GM12878 (cell line): ENCODE data around the gene SPSB2. TPM values are rescaled to one million over a fixed set of nuclear protein-coding genes. Genes with fewer than 3 reads are reported as not detected.

Experiments
- ATAC-seq: fragments of 200-7000 bp; cut with Tn5 transposase; 3 replicates; pipeline ENCODE4 v1.9.1; 2020; ENCODE audit warnings: mild to moderate bottlenecking, moderate library complexity
- BruUV-seq: library from RNA; stranded (reverse); fragments of 400-500 nt; replicated peaks from 2 replicates; lab custom pipeline; 2021; lab: Mats Ljungman, UMichigan
- CTCF ChIA-PET: fragments of 300-600 bp; sonication (Branson Sonifier 250); formaldehyde crosslinking; extraction: SDS; loops from one replicate; lab custom pipeline; 2021; ENCODE audit warnings: inconsistent platforms; lab: Yijun Ruan, JAX
- POLR2A ChIA-PET: fragments of 350-600 bp; formaldehyde crosslinking; extraction: SDS; loops from one replicate; lab custom pipeline; 2021; ENCODE audit warnings: inconsistent platforms; lab: Charles Lee
- RAD21 ChIA-PET: fragments of 300-600 bp; sonication (Branson Sonifier 250); formaldehyde crosslinking; loops from one replicate; lab custom pipeline; 2023; ENCODE audit warnings: antibody characterized with exemption; ENCODE audit not compliant: unreplicated experiment; lab: Charles Lee
- SMC1A ChIA-PET: fragments of 300-600 bp; sonication (Branson Sonifier 250); formaldehyde crosslinking; loops from one replicate; lab custom pipeline; 2023; ENCODE audit not compliant: unreplicated experiment, uncharacterized antibody; lab: Charles Lee
- DNase-seq: peaks from one replicate; pipeline ENCODE4 v3.0.0-alpha.2; 2011; ENCODE audit warnings: low read depth, low spot score
- FAIRE-seq: peaks from 3 replicates; lab custom pipeline; 2011; peaks lifted over from hg19 to GRCh38; lab: Jason Lieb, UNC
- H2AFZ ChIP-seq: 2 replicates; pipeline ENCODE4 v1.6.0; 2011; ENCODE audit warnings: low read depth, low read length, control low read depth; ENCODE audit not compliant: control insufficient read depth
- H3K27ac ChIP-seq: 2 replicates; pipeline ENCODE4 v1.5.1; 2011; ENCODE audit warnings: control low read depth; ENCODE audit not compliant: control insufficient read depth, insufficient read depth
- H3K27me3 ChIP-seq, 2 experiments: replicated peaks in 1 of 2; 2 replicates each; pipeline versions ENCODE4 v1.6.0 to v1.6.1; 2011; ENCODE audit warnings: low read length in 1 of 2; ENCODE audit not compliant: control insufficient read depth in 2 of 2, insufficient read depth in 2 of 2
- H3K36me3 ChIP-seq, 2 experiments: 2 replicates each; pipeline ENCODE4 v1.5.1; 2011; ENCODE audit warnings: low read length in 1 of 2; ENCODE audit not compliant: control insufficient read depth in 2 of 2, insufficient read depth in 2 of 2
- H3K4me1 ChIP-seq: 2 replicates; pipeline ENCODE4 v1.6.1; 2011; ENCODE audit warnings: mild to moderate bottlenecking, low read length, moderate library complexity, mixed read lengths; ENCODE audit not compliant: control insufficient read depth, insufficient read depth
- H3K4me2 ChIP-seq: 2 replicates; pipeline ENCODE4 v1.6.0; 2011; ENCODE audit warnings: control low read depth; ENCODE audit not compliant: control insufficient read depth, insufficient read depth
- H3K4me3 ChIP-seq: fragments of 200-600 bp; sonication (generic); 2 replicates; pipeline ENCODE4 v1.5.1; 2016
- H3K79me2 ChIP-seq: 2 replicates; pipeline ENCODE4 v1.6.0; 2011; ENCODE audit warnings: low read length; ENCODE audit not compliant: control insufficient read depth, insufficient read depth
- H3K9ac ChIP-seq: 2 replicates; pipeline ENCODE4 v1.8.0; 2011; ENCODE audit warnings: low read length, control low read depth, mixed read lengths; ENCODE audit not compliant: control insufficient read depth, insufficient read depth
- H3K9me3 ChIP-seq: replicated peaks from 3 replicates; pipeline ENCODE4 v1.5.1; 2011; ENCODE audit warnings: mild to moderate bottlenecking, low read length; ENCODE audit not compliant: control insufficient read depth, insufficient read depth
- H4K20me1 ChIP-seq: 2 replicates; pipeline ENCODE4 v1.6.0; 2011; ENCODE audit not compliant: control insufficient read depth, insufficient read depth
- ASH2L ChIP-seq: fragments of 300-600, 200-600 bp; sonication (generic); IDR thresholded peaks from 2 replicates; pipeline ENCODE4 v1.6.1; 2017; ENCODE audit warnings: low read depth, mild to moderate bottlenecking, borderline replicate concordance
- EGR1 ChIP-seq, 2 experiments: IDR thresholded peaks; 1 replicate in 1 of 2; 2 replicates in 1 of 2; pipeline ENCODE4 v1.6.1; 2011 to 2012; ENCODE audit warnings: low read depth in 2 of 2, low read length in 2 of 2, borderline replicate concordance in 1 of 2, mild to moderate bottlenecking in 1 of 2, moderate library complexity in 1 of 2
- GATAD2B ChIP-seq: fragments of 450-650 bp; conservative IDR thresholded peaks from 2 replicates; pipeline ENCODE4 v1.6.1; 2017; ENCODE audit warnings: low read depth, mild to moderate bottlenecking, moderate library complexity
- HDAC2 ChIP-seq: fragments of 200-600 bp; sonication (generic); IDR thresholded peaks from 2 replicates; pipeline ENCODE4 v1.6.1; 2017
- IRF4 ChIP-seq: IDR thresholded peaks from 2 replicates; pipeline ENCODE4 v1.6.1; 2011; ENCODE audit warnings: low read depth, low read length
- MTA3 ChIP-seq: IDR thresholded peaks from 2 replicates; pipeline ENCODE4 v1.6.1; 2012; ENCODE audit warnings: low read length, inconsistent platforms, borderline replicate concordance
- POU2F2 ChIP-seq: IDR thresholded peaks from 3 replicates; pipeline ENCODE4 v1.6.1; 2011; ENCODE audit warnings: low read depth, mild to moderate bottlenecking, low read length, borderline replicate concordance
- REST ChIP-seq: IDR thresholded peaks from 2 replicates; pipeline ENCODE4 v1.6.1; 2012; ENCODE audit warnings: mild to moderate bottlenecking, low read depth, low read length
- SMC3 ChIP-seq: IDR thresholded peaks from 2 replicates; pipeline ENCODE4 v1.6.1; 2011; ENCODE audit warnings: low read length, improper control_type of control experiment, borderline replicate concordance
- SUZ12 ChIP-seq: fragments of 200-600 bp; sonication (generic); IDR thresholded peaks from one replicate; pipeline ENCODE4 v1.6.1; 2018; ENCODE audit warnings: antibody characterized with exemption, mild to moderate bottlenecking; ENCODE audit not compliant: unreplicated experiment
- TCF12 ChIP-seq: IDR thresholded peaks from 2 replicates; pipeline ENCODE4 v1.6.1; 2011; ENCODE audit warnings: low read depth, mild to moderate bottlenecking, low read length
- TCF3 ChIP-seq: IDR thresholded peaks from 2 replicates; pipeline ENCODE4 v1.6.1; 2012; ENCODE audit warnings: low read depth, mild to moderate bottlenecking, low read length, borderline replicate concordance; ENCODE audit not compliant: insufficient read depth
- WGBS: methylation state at CpG from one replicate; pipeline ENCODE4 v1.1.6; 2016; ENCODE audit warnings: low lambda C conversion rate; ENCODE audit not compliant: insufficient replicate concordance, insufficient coverage; ENCODE audit errors: missing lambda C conversion rate; 5-methylcytosine and 5-hydroxymethylcytosine counted together
- in situ Hi-C: fragments of 300-500 bp; cut with MboI; formaldehyde crosslinking; loops from 9 replicates; pipeline ENCODE4 v1.14.3; 2018; ENCODE audit warnings: mixed read lengths
- intact Hi-C: fragments of 100-400 bp; cut with micrococcal nuclease; formaldehyde crosslinking; loops from one replicate; pipeline ENCODE4 v1.14.2; 2022; ENCODE audit not compliant: unreplicated experiment
- polyA plus RNA-seq, 11 experiments: library from polyadenylated mRNA; depleted of rRNA in 4 of 11; unstranded in 6 of 11; stranded (reverse) in 5 of 11; fragments of >200 nt; fragmentation: Nextera tagmentation in 4 of 11; fragmentation: Illumina TruSeq in 1 of 11; extraction: Ambion mirVana in 4 of 11; extraction: Trizol in 1 of 11; gene quantifications; 1 replicate in 1 of 11; 2 replicates in 10 of 11; pipeline versions ENCODE4 v1.2.1 to v1.2.3, GENCODE V29; 2011 to 2016; ENCODE audit warnings: inconsistent platforms in 2 of 11, missing spikeins in 2 of 11, low read depth in 1 of 11
- total RNA-seq, 4 experiments: library from RNA; depleted of rRNA in 3 of 4; stranded (reverse); fragments of >200 nt in 3 of 4; fragmentation: Illumina TruSeq in 1 of 4; extraction: Trizol in 1 of 4; gene quantifications; 2 replicates each; pipeline versions ENCODE4 v1.2.1 to v1.2.3, GENCODE V29; 2013 to 2021
- TF ChIP-seq, protein P1 (sequence below): IDR thresholded peaks from 2 replicates; pipeline ENCODE4 v1.6.1; 2011; ENCODE audit warnings: low read depth, low read length, improper control_type of control experiment, borderline replicate concordance
- TF ChIP-seq, protein P2 (sequence below): fragments of 450-650 bp; IDR thresholded peaks from 2 replicates; pipeline ENCODE4 v1.6.1; 2014; ENCODE audit warnings: mild to moderate bottlenecking

SPSB2 gene
- total and polyA plus RNA-seq, 10 of the 15 experiments (the other 5 are each of a cell fraction or from before 2014, with no cell fraction given): 0.08 to 5.6 (median 2.7) TPM

DNA sequence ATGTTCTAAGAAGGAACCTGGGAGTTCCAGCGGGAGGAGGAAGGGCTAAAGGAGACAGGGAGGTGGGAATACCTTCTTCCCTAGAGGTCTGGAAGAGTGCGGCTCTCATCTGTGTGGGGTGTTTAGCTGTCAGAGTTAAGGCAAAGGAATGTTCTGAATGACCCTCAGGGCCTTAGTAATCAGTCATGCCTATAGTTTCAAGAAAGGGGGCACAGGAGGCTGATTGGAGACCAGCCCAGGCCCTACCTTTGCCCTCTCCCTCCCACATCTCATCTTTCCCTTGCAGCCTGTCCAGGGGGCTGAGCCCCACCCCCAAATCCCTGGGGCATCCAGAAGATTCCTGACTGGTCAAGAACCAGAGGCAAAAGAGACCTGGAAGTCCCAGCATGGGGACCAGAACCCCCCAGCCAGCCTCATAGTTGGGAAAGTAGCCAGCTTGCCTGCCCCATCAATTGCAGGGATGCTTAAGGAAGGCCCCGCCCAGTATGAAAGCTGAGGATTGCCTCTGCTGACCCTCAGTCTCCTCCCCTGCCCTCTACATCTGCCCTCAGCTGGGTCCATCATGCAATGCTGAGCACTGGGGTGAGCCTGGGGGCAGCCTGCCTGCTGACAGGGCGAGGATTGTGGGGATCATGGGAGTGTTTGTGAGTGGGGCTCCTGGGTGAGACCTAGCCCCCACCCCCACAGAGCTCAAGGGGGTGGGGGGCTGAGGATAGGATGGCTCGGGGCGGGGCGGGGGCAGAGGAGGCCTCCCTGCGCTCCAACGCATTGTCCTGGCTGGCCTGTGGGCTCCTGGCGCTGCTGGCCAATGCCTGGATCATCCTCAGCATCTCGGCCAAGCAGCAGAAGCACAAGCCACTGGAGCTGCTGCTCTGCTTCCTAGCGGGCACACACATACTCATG lies 49.7 kb downstream of the SPSB2 start:
- H3K4me3 ChIP-seq: no peak overlapping the region
- in situ Hi-C loops (no loop called here), intact Hi-C loops (loop anchor here (2.0 kb wide), 1 partner anchor 207 kb away; no protein-coding TSS in a partner anchor)
- H3K79me2 ChIP-seq: no peaks in the 10 kb centered on the region
- CTCF ChIA-PET: interaction anchor here (1.2 to 5.1 kb wide), 6 partner anchors 10 to 260 kb away, joined by 3 to 71 read pairs (median 12); partner anchors contain the start of gene MLF2
- no peak for TF ChIP-seq MTA3
- no peak for TF ChIP-seq GATAD2B
- TF ChIP-seq HDAC2: no peak
- TF ChIP-seq, protein P1, sequence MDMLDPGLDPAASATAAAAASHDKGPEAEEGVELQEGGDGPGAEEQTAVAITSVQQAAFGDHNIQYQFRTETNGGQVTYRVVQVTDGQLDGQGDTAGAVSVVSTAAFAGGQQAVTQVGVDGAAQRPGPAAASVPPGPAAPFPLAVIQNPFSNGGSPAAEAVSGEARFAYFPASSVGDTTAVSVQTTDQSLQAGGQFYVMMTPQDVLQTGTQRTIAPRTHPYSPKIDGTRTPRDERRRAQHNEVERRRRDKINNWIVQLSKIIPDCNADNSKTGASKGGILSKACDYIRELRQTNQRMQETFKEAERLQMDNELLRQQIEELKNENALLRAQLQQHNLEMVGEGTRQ: no peak
- no peak for TF ChIP-seq REST
- TF ChIP-seq, protein P2, sequence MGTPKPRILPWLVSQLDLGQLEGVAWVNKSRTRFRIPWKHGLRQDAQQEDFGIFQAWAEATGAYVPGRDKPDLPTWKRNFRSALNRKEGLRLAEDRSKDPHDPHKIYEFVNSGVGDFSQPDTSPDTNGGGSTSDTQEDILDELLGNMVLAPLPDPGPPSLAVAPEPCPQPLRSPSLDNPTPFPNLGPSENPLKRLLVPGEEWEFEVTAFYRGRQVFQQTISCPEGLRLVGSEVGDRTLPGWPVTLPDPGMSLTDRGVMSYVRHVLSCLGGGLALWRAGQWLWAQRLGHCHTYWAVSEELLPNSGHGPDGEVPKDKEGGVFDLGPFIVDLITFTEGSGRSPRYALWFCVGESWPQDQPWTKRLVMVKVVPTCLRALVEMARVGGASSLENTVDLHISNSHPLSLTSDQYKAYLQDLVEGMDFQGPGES: no peak
- no peak for TF ChIP-seq SMC3
- TF ChIP-seq IRF4: no peak
- no peak for TF ChIP-seq POU2F2
- no peak for TF ChIP-seq ASH2L
- no peak for TF ChIP-seq SUZ12
- TF ChIP-seq TCF3: no peak
- no peak for TF ChIP-seq EGR1 (IDR thresholded peaks at IDR 0.05; ENCODE audit: borderline replicate concordance in 1 of 2, low read depth in 2 of 2, low read length in 2 of 2)
- TF ChIP-seq TCF12: no peak
- no peak overlapping the region for H3K27ac ChIP-seq
- H3K4me2 ChIP-seq: no peak overlapping the region
- FAIRE-seq (no peak), DNase-seq (no peak), ATAC-seq (no peak)
- POLR2A ChIA-PET: interaction anchor here (0.9 kb wide), 1 partner anchor 69 kb away, joined by 3 read pairs; no protein-coding TSS in a partner anchor
- no peak overlapping the region for H3K9ac ChIP-seq
- no peaks in the 10 kb centered on the region; the same call in 1 of the 2 replicates for H3K4me1 ChIP-seq
- RAD21 ChIA-PET: interaction anchor here (1.4 kb wide), 1 partner anchor 31 kb away, joined by 4 read pairs; no protein-coding TSS in a partner anchor
- H3K27me3 ChIP-seq: peaks cover 17 to 23% of the 10 kb centered on the region in 2 experiments
- no peak overlapping the region for H2AFZ ChIP-seq
- H3K36me3 ChIP-seq: no peaks in the 10 kb centered on the region
- H4K20me1 ChIP-seq: no peaks in the 10 kb centered on the region
- H3K9me3 ChIP-seq: no peaks in the 10 kb centered on the region
- no TSS peak for BruUV-seq
- SMC1A ChIA-PET: interaction anchor here (0.5 to 4.8 kb wide), 4 partner anchors 70 to 101 kb away, joined by 3 to 23 read pairs (median 4); partner anchors contain the start of gene MLF2
- WGBS: 10% methylated on average over 8 of the region's 12 CpGs
